PC-9 (cell line): ENCODE data around the gene CHSY1.

Experiments used
- CTCF ChIP-seq: fragments of 200-600 bp; sonication (generic); conservative IDR thresholded peaks from 2 replicates; pipeline ENCODE4 v1.6.1; 2017; ENCODE audit warnings: mixed run types, antibody characterized with exemption, mild to moderate bottlenecking, moderate library complexity
- EZH2 ChIP-seq: fragments of 200-600 bp; sonication (generic); IDR thresholded peaks from 2 replicates; pipeline ENCODE4 v1.8.0; 2017; ENCODE audit warnings: antibody characterized with exemption, low read depth

GRCh38 chr15:101159936-101160815, 91.7 kb downstream of the CHSY1 start:
- no peak for TF ChIP-seq CTCF
- TF ChIP-seq EZH2: no peak
